MM.1S (cell line): Measurements from ENCODE around the gene RBFOX2.

Source experiments
- EZH2 ChIP-seq: fragments of 300-600 bp; sonication (generic); optimal IDR thresholded peaks from 2 replicates; pipeline ENCODE3; 2017; ENCODE audit warnings: low read depth, mild to moderate bottlenecking, antibody characterized with exemption, low read length, mixed read lengths
- EZH2phosphoT487 ChIP-seq: fragments of 300-600 bp; sonication (generic); IDR thresholded peaks from 2 replicates; pipeline ENCODE4 v1.6.1; 2018; ENCODE audit warnings: antibody characterized with exemption, low read length
- TF ChIP-seq, protein P1 (sequence below): fragments of 300-600 bp; sonication (generic); IDR thresholded peaks from 2 replicates; pipeline ENCODE4 v1.5.1; 2016; ENCODE audit warnings: antibody characterized with exemption, low read length, mixed read lengths

DNA sequence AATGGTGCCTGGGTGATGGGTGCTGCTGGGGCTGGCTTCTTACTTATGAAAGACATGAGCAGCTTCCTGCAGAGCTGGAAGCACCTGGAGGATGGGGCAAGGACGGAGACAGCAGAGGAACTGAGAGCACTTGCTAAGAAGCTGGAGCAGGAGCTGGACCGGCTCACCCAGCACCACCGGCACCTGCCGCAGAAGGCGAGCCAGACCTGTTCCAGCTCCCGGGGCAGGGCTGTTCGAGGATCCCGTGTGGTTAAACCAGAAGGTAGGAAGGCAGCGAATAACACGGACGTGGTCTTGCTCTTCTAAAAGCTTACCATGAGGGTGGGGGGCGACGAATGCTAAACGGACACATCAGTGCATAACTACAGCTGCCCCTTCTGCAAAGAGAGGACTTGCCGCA, 301.7 kb downstream of the RBFOX2 start:
- TF ChIP-seq, protein P1, sequence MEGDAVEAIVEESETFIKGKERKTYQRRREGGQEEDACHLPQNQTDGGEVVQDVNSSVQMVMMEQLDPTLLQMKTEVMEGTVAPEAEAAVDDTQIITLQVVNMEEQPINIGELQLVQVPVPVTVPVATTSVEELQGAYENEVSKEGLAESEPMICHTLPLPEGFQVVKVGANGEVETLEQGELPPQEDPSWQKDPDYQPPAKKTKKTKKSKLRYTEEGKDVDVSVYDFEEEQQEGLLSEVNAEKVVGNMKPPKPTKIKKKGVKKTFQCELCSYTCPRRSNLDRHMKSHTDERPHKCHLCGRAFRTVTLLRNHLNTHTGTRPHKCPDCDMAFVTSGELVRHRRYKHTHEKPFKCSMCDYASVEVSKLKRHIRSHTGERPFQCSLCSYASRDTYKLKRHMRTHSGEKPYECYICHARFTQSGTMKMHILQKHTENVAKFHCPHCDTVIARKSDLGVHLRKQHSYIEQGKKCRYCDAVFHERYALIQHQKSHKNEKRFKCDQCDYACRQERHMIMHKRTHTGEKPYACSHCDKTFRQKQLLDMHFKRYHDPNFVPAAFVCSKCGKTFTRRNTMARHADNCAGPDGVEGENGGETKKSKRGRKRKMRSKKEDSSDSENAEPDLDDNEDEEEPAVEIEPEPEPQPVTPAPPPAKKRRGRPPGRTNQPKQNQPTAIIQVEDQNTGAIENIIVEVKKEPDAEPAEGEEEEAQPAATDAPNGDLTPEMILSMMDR, result no peak
- TF ChIP-seq EZH2phosphoT487 (no peak), EZH2 (no peak)
